HG03558 (cell line): Measurements from ENCODE around the gene USP49.
A peak's percentile ranks its signal among the peaks of the same experiment; 100 is the strongest.

Source experiments
- ATAC-seq: cut with Tn5 transposase; IDR thresholded peaks from one replicate; pipeline ENCODE4 v1.9.1; 2021; ENCODE audit warnings: moderate number of reproducible peaks; ENCODE audit not compliant: unreplicated experiment; ENCODE audit errors: extremely low read depth

The USP49 gene

GRCh38 chr6:41931792-41932191 is 36.6 kb upstream of the USP49 start:
- no peak for ATAC-seq

- no peak for ATAC-seq
Measured at GRCh38 chr6:41929924-41930323, 34.7 kb upstream of the USP49 start.

GRCh38 chr6:41927253-41927652 is 32.1 kb upstream of the USP49 start:
- ATAC-seq: no peak

GRCh38 chr6:41922154-41922553 is 27.0 kb upstream of the USP49 start:
- no peak for ATAC-seq

- no peak for ATAC-seq
Measured at GRCh38 chr6:41921712-41921998, 26.5 kb upstream of the USP49 start.

- ATAC-seq: peak; percentile 61
Measured at GRCh38 chr6:41920921-41921711, 25.9 kb upstream of the USP49 start, which contains the start of the genes BYSL and MED20. Gene BYSL (plus strand): TSS chr6:41921499. CDS start chr6:41921563, 64 bp downstream. Gene MED20 (minus strand): TSS chr6:41921139. CDS start chr6:41921018, 121 bp downstream.

GRCh38 chr6:41917528-41917927 is 22.4 kb upstream of the USP49 start:
- no peak for ATAC-seq

- ATAC-seq: no peak
Measured at GRCh38 chr6:41914869-41915530, 19.8 kb upstream of the USP49 start.

GRCh38 chr6:41914343-41914742 is 19.2 kb upstream of the USP49 start:
- ATAC-seq: no peak

- no peak for ATAC-seq
Measured at GRCh38 chr6:41909727-41910126, 14.6 kb upstream of the USP49 start.

- ATAC-seq: no peak
Measured at GRCh38 chr6:41901882-41902519, 6.8 kb upstream of the USP49 start.

GRCh38 chr6:41900861-41901260 is 5.7 kb upstream of the USP49 start:
- no peak for ATAC-seq

GRCh38 chr6:41896281-41896680 is 1.1 kb upstream of the USP49 start:
- ATAC-seq: no peak

- no peak for ATAC-seq
Measured at GRCh38 chr6:41894366-41895299, 542 bp downstream of the USP49 start.

- ATAC-seq: no peak
Measured at GRCh38 chr6:41892921-41893564, 2.1 kb downstream of the USP49 start.

- ATAC-seq: no peak
Measured at GRCh38 chr6:41887331-41887751, 7.8 kb downstream of the USP49 start.

GRCh38 chr6:41885930-41886329 is 9.2 kb downstream of the USP49 start:
- ATAC-seq: no peak

- no peak for ATAC-seq
Measured at GRCh38 chr6:41884957-41885356, 10.2 kb downstream of the USP49 start.

- ATAC-seq: no peak
Measured at GRCh38 chr6:41881506-41881905, 13.7 kb downstream of the USP49 start.

GRCh38 chr6:41878961-41879405 is 16.2 kb downstream of the USP49 start:
- no peak for ATAC-seq
